GM12891 (cell line): ENCODE data around the gene IGFBP7.

Experiments used
- POLR2A ChIP-seq: IDR thresholded peaks from 2 replicates; pipeline ENCODE4 v1.6.1; 2011; ENCODE audit warnings: low read depth, low read length, control low read depth
- POLR2AphosphoS5 ChIP-seq: IDR thresholded peaks from 2 replicates; pipeline ENCODE4 v1.6.1; 2011; ENCODE audit warnings: low read depth, low read length, control low read depth
- POU2F2 ChIP-seq: IDR thresholded peaks from 2 replicates; pipeline ENCODE4 v1.6.1; 2011; ENCODE audit warnings: low read depth, mild to moderate bottlenecking, control low read depth, low read length, moderate library complexity
- SPI1 ChIP-seq: IDR thresholded peaks from 2 replicates; pipeline ENCODE4 v1.6.1; 2011; ENCODE audit warnings: low read depth, low read length, control low read depth
- TAF1 ChIP-seq: IDR thresholded peaks from 2 replicates; pipeline ENCODE4 v1.6.1; 2011; ENCODE audit warnings: low read depth, low read length, control low read depth

- TF ChIP-seq POLR2A = no peak
- no peak for TF ChIP-seq POLR2AphosphoS5
- TF ChIP-seq TAF1 = no peak
- no peak for TF ChIP-seq SPI1
- no peak for TF ChIP-seq POU2F2
Observed at GRCh38 chr4:57093845-57094831, 16.0 kb downstream of the IGFBP7 start.
